Liver (tissue), 9 donors: Measurements from ENCODE around the gene RNMT. TPM values are rescaled to one million over a fixed set of nuclear protein-coding genes. Genes with fewer than 3 reads are reported as not detected.

Source experiments
- DNase-seq: peaks from one replicate; pipeline ENCODE4 v3.0.0-alpha.2; 2017; ENCODE audit warnings: low spot score
- H3K27ac ChIP-seq, 2 donors: one replicate each; pipeline ENCODE4 v1.7.0; 2013; ENCODE audit warnings: inconsistent platforms in 2 of 2, low read length in 2 of 2, control low read depth in 1 of 2, low read depth in 1 of 2, mild to moderate bottlenecking in 1 of 2
- H3K27me3 ChIP-seq, 4 donors: one replicate each; pipeline versions ENCODE4 v1.6.1 to v1.7.0; 2013; ENCODE audit warnings: low read length in 3 of 4, inconsistent platforms in 1 of 4, mild to moderate bottlenecking in 1 of 4, moderate library complexity in 1 of 4; ENCODE audit not compliant: control insufficient read depth in 4 of 4, insufficient read depth in 4 of 4
- H3K36me3 ChIP-seq, 4 donors: one replicate each; pipeline versions ENCODE4 v1.6.1 to v1.7.0; 2013; ENCODE audit warnings: low read length in 3 of 4, mild to moderate bottlenecking in 3 of 4, low read depth in 1 of 4, moderate library complexity in 1 of 4; ENCODE audit not compliant: control insufficient read depth in 4 of 4, insufficient read depth in 3 of 4
- H3K4me1 ChIP-seq, 4 donors: one replicate each; pipeline versions ENCODE4 v1.6.1 to v1.7.0; 2013; ENCODE audit warnings: low read length in 3 of 4, mild to moderate bottlenecking in 3 of 4, moderate library complexity in 1 of 4; ENCODE audit not compliant: control insufficient read depth in 4 of 4, insufficient read depth in 4 of 4
- H3K4me3 ChIP-seq, 3 donors: one replicate each; pipeline versions ENCODE4 v1.6.1 to v1.7.0; 2013; ENCODE audit warnings: low read length in 3 of 3, control low read depth in 1 of 3, low read depth in 1 of 3, mild to moderate bottlenecking in 1 of 3
- H3K9ac ChIP-seq, 2 donors: one replicate each; pipeline ENCODE4 v1.7.0; 2013; ENCODE audit warnings: low read length in 2 of 2, mild to moderate bottlenecking in 2 of 2, moderate library complexity in 2 of 2, control low read depth in 1 of 2, low read depth in 1 of 2
- H3K9me3 ChIP-seq, 4 donors: one replicate each; pipeline versions ENCODE4 v1.6.1 to v1.7.0; 2013; ENCODE audit warnings: low read length in 3 of 4; ENCODE audit not compliant: control insufficient read depth in 4 of 4
- ATF3 ChIP-seq: IDR thresholded peaks from 2 replicates; pipeline ENCODE4 v1.6.1; 2016; ENCODE audit warnings: antibody characterized with exemption
- CTCF ChIP-seq: fragments of 150-350 bp; IDR thresholded peaks from 2 replicates; pipeline ENCODE4 v1.5.1; 2017; ENCODE audit warnings: improper control_type of control experiment, low read depth, low read length; ENCODE audit not compliant: missing input control
- EGR1 ChIP-seq, 2 donors: IDR thresholded peaks; 2 replicates each; pipeline ENCODE4 v1.6.1; 2016 to 2018; ENCODE audit warnings: antibody characterized with exemption in 2 of 2, low read depth in 2 of 2
- FOXA1 ChIP-seq: IDR thresholded peaks from 2 replicates; pipeline ENCODE4 v1.6.1; 2016; ENCODE audit warnings: antibody characterized with exemption
- FOXA2 ChIP-seq: IDR thresholded peaks from 2 replicates; pipeline ENCODE4 v1.6.1; 2016; ENCODE audit warnings: antibody characterized with exemption
- GABPA ChIP-seq, 2 donors: IDR thresholded peaks in 1 of 2; conservative IDR thresholded peaks in 1 of 2; 2 replicates each; pipeline ENCODE4 v1.6.1; 2016; ENCODE audit warnings: antibody characterized with exemption in 2 of 2, mild to moderate bottlenecking in 1 of 2, moderate library complexity in 1 of 2
- HNF4A ChIP-seq, 2 donors: conservative IDR thresholded peaks; 2 replicates each; pipeline ENCODE4 v1.6.1; 2016; ENCODE audit warnings: antibody characterized with exemption in 2 of 2, mild to moderate bottlenecking in 2 of 2
- HNF4G ChIP-seq: IDR thresholded peaks from 2 replicates; pipeline ENCODE4 v1.6.1; 2016; ENCODE audit warnings: antibody characterized with exemption
- JUND ChIP-seq, 2 donors: IDR thresholded peaks; 2 replicates each; pipeline ENCODE4 v1.6.1; 2016; ENCODE audit warnings: antibody characterized with exemption in 2 of 2
- MAX ChIP-seq: IDR thresholded peaks from 2 replicates; pipeline ENCODE4 v1.6.1; 2016; ENCODE audit warnings: antibody characterized with exemption
- NR2F2 ChIP-seq: IDR thresholded peaks from 2 replicates; pipeline ENCODE4 v1.6.1; 2016; ENCODE audit warnings: antibody characterized with exemption
- RAD21 ChIP-seq, 2 donors: IDR thresholded peaks; 2 replicates each; pipeline ENCODE4 v1.6.1; 2016; ENCODE audit warnings: antibody characterized with exemption in 2 of 2, mild to moderate bottlenecking in 2 of 2
- RXRA ChIP-seq, 2 donors: IDR thresholded peaks; 2 replicates each; pipeline ENCODE4 v1.6.1; 2017 to 2018; ENCODE audit warnings: antibody characterized with exemption in 2 of 2, mild to moderate bottlenecking in 1 of 2
- SP1 ChIP-seq: IDR thresholded peaks from 2 replicates; pipeline ENCODE4 v1.6.1; 2018; ENCODE audit warnings: antibody characterized with exemption, mild to moderate bottlenecking
- TAF1 ChIP-seq: conservative IDR thresholded peaks from 2 replicates; pipeline ENCODE4 v1.6.1; 2016; ENCODE audit warnings: antibody characterized with exemption, mild to moderate bottlenecking
- YY1 ChIP-seq: IDR thresholded peaks from 2 replicates; pipeline ENCODE4 v1.6.1; 2016; ENCODE audit warnings: antibody characterized with exemption, mild to moderate bottlenecking
- ZBTB33 ChIP-seq: IDR thresholded peaks from 2 replicates; pipeline ENCODE4 v1.6.1; 2016; ENCODE audit warnings: antibody characterized with exemption
- WGBS: extraction: QIAGEN DNeasy Blood & Tissue Kit; methylation state at CpG from one replicate; pipeline ENCODE4 v1.1.7; 2013; 5-methylcytosine and 5-hydroxymethylcytosine counted together
- polyA plus RNA-seq, 2 donors: library from polyadenylated mRNA; stranded (reverse) in 1 of 2; unstranded in 1 of 2; fragments of 200-250 nt in 1 of 2; fragments of >200 nt in 1 of 2; fragmentation: Nextera tagmentation in 1 of 2; extraction: Ambion mirVana in 1 of 2; gene quantifications; one replicate each; pipeline versions ENCODE4 v1.2.1 to v1.2.3, GENCODE V29; 2013 to 2015
- total RNA-seq, 2 donors: library from RNA; depleted of rRNA; stranded (reverse); fragments of >200 nt; gene quantifications; one replicate each; pipeline ENCODE4 v1.2.3, GENCODE V29; 2014
- TF ChIP-seq, protein P1 (sequence below): IDR thresholded peaks from 2 replicates; pipeline ENCODE4 v1.6.1; 2016; ENCODE audit warnings: antibody characterized with exemption, mild to moderate bottlenecking
- donor health status: healthy.
- donor health status: healthy.
- donor health status: healthy.
- donor health status: healthy.
- donor health status: healthy.

Gene RNMT
- total and polyA plus RNA-seq, 4 donors: 4.9 to 23.1 (median 11.3) TPM

- Histone ChIP-seq H3K9me3 (no peaks in the 10 kb centered on the region), H3K4me1 (peaks cover 0 to 3% (median 1%) of the 10 kb centered on the region in 4 donors), H3K36me3 (no peaks in the 10 kb centered on the region), H3K27ac (no peak overlapping the region), H3K9ac (no peak overlapping the region), H3K4me3 (no peak overlapping the region), H3K27me3 (no peaks in the 10 kb centered on the region)
- WGBS: 72% methylated on average over 2 of the region's 2 CpGs
- TF ChIP-seq GABPA (IDR thresholded peaks at IDR 0.05 in 1 of 2, conservative IDR thresholded peaks at IDR 0.05 in 1 of 2) (no peak), RAD21 (IDR thresholded peaks at IDR 0.05) (no peak), NR2F2 (no peak), TAF1 (no peak), FOXA1 (no peak), ATF3 (no peak), SP1 (no peak), FOXA2 (no peak), CTCF (no peak), ZBTB33 (no peak), JUND (IDR thresholded peaks at IDR 0.05) (no peak), EGR1 (IDR thresholded peaks at IDR 0.05; ENCODE audit: low read depth in 2 of 2) (no peak), HNF4A (conservative IDR thresholded peaks at IDR 0.05) (no peak), RXRA (IDR thresholded peaks at IDR 0.05) (no peak)
- TF ChIP-seq, protein P1, sequence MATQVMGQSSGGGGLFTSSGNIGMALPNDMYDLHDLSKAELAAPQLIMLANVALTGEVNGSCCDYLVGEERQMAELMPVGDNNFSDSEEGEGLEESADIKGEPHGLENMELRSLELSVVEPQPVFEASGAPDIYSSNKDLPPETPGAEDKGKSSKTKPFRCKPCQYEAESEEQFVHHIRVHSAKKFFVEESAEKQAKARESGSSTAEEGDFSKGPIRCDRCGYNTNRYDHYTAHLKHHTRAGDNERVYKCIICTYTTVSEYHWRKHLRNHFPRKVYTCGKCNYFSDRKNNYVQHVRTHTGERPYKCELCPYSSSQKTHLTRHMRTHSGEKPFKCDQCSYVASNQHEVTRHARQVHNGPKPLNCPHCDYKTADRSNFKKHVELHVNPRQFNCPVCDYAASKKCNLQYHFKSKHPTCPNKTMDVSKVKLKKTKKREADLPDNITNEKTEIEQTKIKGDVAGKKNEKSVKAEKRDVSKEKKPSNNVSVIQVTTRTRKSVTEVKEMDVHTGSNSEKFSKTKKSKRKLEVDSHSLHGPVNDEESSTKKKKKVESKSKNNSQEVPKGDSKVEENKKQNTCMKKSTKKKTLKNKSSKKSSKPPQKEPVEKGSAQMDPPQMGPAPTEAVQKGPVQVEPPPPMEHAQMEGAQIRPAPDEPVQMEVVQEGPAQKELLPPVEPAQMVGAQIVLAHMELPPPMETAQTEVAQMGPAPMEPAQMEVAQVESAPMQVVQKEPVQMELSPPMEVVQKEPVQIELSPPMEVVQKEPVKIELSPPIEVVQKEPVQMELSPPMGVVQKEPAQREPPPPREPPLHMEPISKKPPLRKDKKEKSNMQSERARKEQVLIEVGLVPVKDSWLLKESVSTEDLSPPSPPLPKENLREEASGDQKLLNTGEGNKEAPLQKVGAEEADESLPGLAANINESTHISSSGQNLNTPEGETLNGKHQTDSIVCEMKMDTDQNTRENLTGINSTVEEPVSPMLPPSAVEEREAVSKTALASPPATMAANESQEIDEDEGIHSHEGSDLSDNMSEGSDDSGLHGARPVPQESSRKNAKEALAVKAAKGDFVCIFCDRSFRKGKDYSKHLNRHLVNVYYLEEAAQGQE: no peak
- DNase-seq: no peak
These were observed 82.6 kb downstream of the RNMT start for GRCh38 chr18:13809043-13809430.

DNA sequence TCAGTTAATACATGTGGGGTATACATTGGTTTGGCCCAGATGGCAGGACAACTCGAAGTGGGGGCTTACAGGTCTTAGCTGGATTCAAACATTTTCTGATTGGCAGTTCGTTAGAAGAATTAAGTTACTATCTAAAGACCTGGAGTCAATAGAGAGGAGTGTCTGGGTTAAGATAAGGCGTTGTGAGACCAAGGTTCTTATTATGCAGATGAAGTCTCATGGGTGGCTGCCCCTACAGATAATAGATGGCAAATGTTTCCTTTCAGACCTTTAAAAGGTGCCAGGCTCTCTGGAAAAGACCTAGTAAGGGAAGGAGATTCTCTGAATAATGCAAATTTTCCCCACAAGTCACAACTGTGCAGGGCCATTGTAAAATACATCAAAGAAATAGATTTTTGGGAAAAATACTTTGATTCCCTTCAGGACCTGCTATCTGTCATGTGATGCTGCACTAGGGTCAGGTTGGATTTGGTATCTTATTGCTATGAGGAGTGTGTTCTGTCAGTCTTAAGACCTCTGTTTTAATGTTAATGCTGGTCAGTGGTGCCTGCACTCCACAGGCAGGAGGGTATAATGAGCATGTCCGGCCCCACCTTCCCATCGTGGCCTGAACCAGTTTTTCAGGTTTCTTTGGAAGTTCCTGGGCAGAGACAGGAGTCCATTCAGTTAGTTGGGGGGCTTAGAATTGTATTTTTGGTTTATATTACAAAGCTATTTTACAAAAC, 83.2 kb downstream of the RNMT start:
- DNase-seq: no peak
- Histone ChIP-seq H3K4me3 (no peak overlapping the region), H3K9ac (no peak overlapping the region), H3K27ac (no peak overlapping the region), H3K9me3 (no peaks in the 10 kb centered on the region), H3K36me3 (no peaks in the 10 kb centered on the region), H3K27me3 (no peaks in the 10 kb centered on the region), H3K4me1 (peaks cover 0 to 3% (median 1%) of the 10 kb centered on the region in 4 donors)
- 66% methylated on average over 5 of the region's 5 CpGs for WGBS
- TF ChIP-seq SP1 (no peak), HNF4G (no peak), FOXA1 (no peak), MAX (no peak), NR2F2 (no peak), CTCF (no peak), YY1 (no peak), RXRA (IDR thresholded peaks at IDR 0.05) (no peak), TAF1 (no peak)
- TF ChIP-seq, protein P1: no peak
